HepG2 (cell line): ENCODE measurements around the gene BCKDHA. TPM values are rescaled to one million over a fixed set of nuclear protein-coding genes. Genes with fewer than 3 reads are reported as not detected.

Experiments used
- CCDC6 ChIP-seq: sonication (generic); formaldehyde crosslinking; IDR thresholded peaks from 2 replicates; pipeline ENCODE4 v1.8.1; 2022; ENCODE audit warnings: mild to moderate bottlenecking, missing genetic modification reagents, moderate library complexity
- CHCHD3 ChIP-seq: sonication (generic); formaldehyde crosslinking; IDR thresholded peaks from 2 replicates; pipeline ENCODE4 v1.8.0; 2022; ENCODE audit warnings: mild to moderate bottlenecking, missing genetic modification reagents, moderate library complexity
- FLYWCH1 ChIP-seq: sonication (generic); formaldehyde crosslinking; IDR thresholded peaks from 2 replicates; pipeline ENCODE4 v1.8.1; 2023; ENCODE audit warnings: mild to moderate bottlenecking, missing genetic modification reagents
- FOSL1 ChIP-seq: sonication (generic); formaldehyde crosslinking; IDR thresholded peaks from 2 replicates; pipeline ENCODE4 v1.9.0; 2021; ENCODE audit warnings: missing genetic modification reagents, borderline replicate concordance
- KAT8 ChIP-seq: IDR thresholded peaks from 2 replicates; pipeline ENCODE4 v1.6.1; 2016; ENCODE audit warnings: missing genetic modification reagents, missing compliant biosample characterization
- KLF12 ChIP-seq: sonication (generic); formaldehyde crosslinking; IDR thresholded peaks from 2 replicates; pipeline ENCODE4 v1.4.0; 2020; ENCODE audit warnings: missing genetic modification reagents, borderline replicate concordance
- MAFK ChIP-seq, 2 experiments: IDR thresholded peaks in 1 of 2; conservative IDR thresholded peaks in 1 of 2; 2 replicates each; pipeline ENCODE4 v1.6.1; 2011; ENCODE audit warnings: improper control_type of control experiment in 2 of 2, low read length in 2 of 2
- PPARG ChIP-seq: conservative IDR thresholded peaks from 2 replicates; pipeline ENCODE4 v1.6.1; 2016; ENCODE audit warnings: missing biosample characterization, missing genetic modification reagents
- RAD21 ChIP-seq: fragments of 450-650 bp; formaldehyde crosslinking; IDR thresholded peaks from 2 replicates; pipeline ENCODE4 v1.5.0; 2020; ENCODE audit warnings: mild to moderate bottlenecking
- RAD51 ChIP-seq: fragments of 450-650 bp; IDR thresholded peaks from 2 replicates; pipeline ENCODE4 v1.6.1; 2016; ENCODE audit warnings: borderline replicate concordance
- RBAK ChIP-seq: sonication (generic); formaldehyde crosslinking; IDR thresholded peaks from 2 replicates; pipeline ENCODE4 v1.5.1; 2020; ENCODE audit warnings: mild to moderate bottlenecking, missing genetic modification reagents
- RFXANK ChIP-seq: IDR thresholded peaks from 2 replicates; pipeline ENCODE4 v1.6.1; 2016
- RFXAP ChIP-seq: sonication (generic); formaldehyde crosslinking; IDR thresholded peaks from 2 replicates; pipeline ENCODE4 v1.4.0; 2020; ENCODE audit warnings: missing genetic modification reagents, borderline replicate concordance
- RNF2 ChIP-seq: fragments of 450-650 bp; conservative IDR thresholded peaks from 2 replicates; pipeline ENCODE4 v1.6.1; 2016; ENCODE audit warnings: low read depth
- ZBTB7A ChIP-seq: sonication (generic); formaldehyde crosslinking; IDR thresholded peaks from 2 replicates; pipeline ENCODE4 v1.8.0; 2022; ENCODE audit warnings: mild to moderate bottlenecking, missing genetic modification reagents
- ZNF713 ChIP-seq: sonication (generic); formaldehyde crosslinking; IDR thresholded peaks from 2 replicates; pipeline ENCODE4 v1.4.0; 2020; ENCODE audit warnings: mild to moderate bottlenecking, missing genetic modification reagents
- ZSCAN25 ChIP-seq: sonication (generic); formaldehyde crosslinking; IDR thresholded peaks from 2 replicates; pipeline ENCODE4 v1.8.0; 2022; ENCODE audit warnings: mild to moderate bottlenecking, missing genetic modification reagents
- polyA plus RNA-seq, 8 experiments: library from polyadenylated mRNA; depleted of rRNA in 3 of 8; stranded (reverse) in 7 of 8; unstranded in 1 of 8; fragments of >200 nt; fragmentation: Illumina TruSeq in 4 of 8; extraction: Trizol in 4 of 8; gene quantifications; 2 replicates each; pipeline versions ENCODE4 v1.2.1 to v1.2.3, GENCODE V29; 2011 to 2016; ENCODE audit warnings: low read depth in 4 of 8, missing spikeins in 1 of 8, mixed read lengths in 1 of 8; ENCODE audit not compliant: insufficient read depth in 1 of 8
- total RNA-seq, 5 experiments: library from RNA; depleted of rRNA; stranded (reverse); fragments of >200 nt; fragmentation: Illumina TruSeq; extraction: Trizol; gene quantifications; 2 replicates each; pipeline ENCODE4 v1.2.3, GENCODE V29; 2016; ENCODE audit warnings: low read depth in 1 of 5
- TF ChIP-seq, protein P1 (sequence below): sonication (generic); formaldehyde crosslinking; IDR thresholded peaks from 2 replicates; pipeline ENCODE4 v1.5.1; 2020; ENCODE audit warnings: missing genetic modification reagents, mild to moderate bottlenecking, borderline replicate concordance
- TF ChIP-seq, protein P2 (sequence below): sonication (generic); formaldehyde crosslinking; IDR thresholded peaks from 2 replicates; pipeline ENCODE4 v1.4.0; 2020; ENCODE audit warnings: missing genetic modification reagents
- TF ChIP-seq, protein P3 (sequence below): sonication (generic); formaldehyde crosslinking; IDR thresholded peaks from 2 replicates; pipeline ENCODE4 v1.4.0; 2020; ENCODE audit warnings: missing genetic modification reagents
- TF ChIP-seq, protein P4 (sequence below): sonication (generic); formaldehyde crosslinking; IDR thresholded peaks from 2 replicates; pipeline ENCODE4 v1.4.0; 2020; ENCODE audit warnings: mild to moderate bottlenecking, missing genetic modification reagents
- TF ChIP-seq, protein P5 (sequence below): sonication (generic); formaldehyde crosslinking; IDR thresholded peaks from 2 replicates; pipeline ENCODE4 v1.5.0; 2020; ENCODE audit warnings: missing genetic modification reagents

Gene BCKDHA
- total and polyA plus RNA-seq, 2 of the 13 experiments (the other 11 are each of a cell fraction or from before 2014, with no cell fraction given): 11.8 to 31.5 TPM

DNA sequence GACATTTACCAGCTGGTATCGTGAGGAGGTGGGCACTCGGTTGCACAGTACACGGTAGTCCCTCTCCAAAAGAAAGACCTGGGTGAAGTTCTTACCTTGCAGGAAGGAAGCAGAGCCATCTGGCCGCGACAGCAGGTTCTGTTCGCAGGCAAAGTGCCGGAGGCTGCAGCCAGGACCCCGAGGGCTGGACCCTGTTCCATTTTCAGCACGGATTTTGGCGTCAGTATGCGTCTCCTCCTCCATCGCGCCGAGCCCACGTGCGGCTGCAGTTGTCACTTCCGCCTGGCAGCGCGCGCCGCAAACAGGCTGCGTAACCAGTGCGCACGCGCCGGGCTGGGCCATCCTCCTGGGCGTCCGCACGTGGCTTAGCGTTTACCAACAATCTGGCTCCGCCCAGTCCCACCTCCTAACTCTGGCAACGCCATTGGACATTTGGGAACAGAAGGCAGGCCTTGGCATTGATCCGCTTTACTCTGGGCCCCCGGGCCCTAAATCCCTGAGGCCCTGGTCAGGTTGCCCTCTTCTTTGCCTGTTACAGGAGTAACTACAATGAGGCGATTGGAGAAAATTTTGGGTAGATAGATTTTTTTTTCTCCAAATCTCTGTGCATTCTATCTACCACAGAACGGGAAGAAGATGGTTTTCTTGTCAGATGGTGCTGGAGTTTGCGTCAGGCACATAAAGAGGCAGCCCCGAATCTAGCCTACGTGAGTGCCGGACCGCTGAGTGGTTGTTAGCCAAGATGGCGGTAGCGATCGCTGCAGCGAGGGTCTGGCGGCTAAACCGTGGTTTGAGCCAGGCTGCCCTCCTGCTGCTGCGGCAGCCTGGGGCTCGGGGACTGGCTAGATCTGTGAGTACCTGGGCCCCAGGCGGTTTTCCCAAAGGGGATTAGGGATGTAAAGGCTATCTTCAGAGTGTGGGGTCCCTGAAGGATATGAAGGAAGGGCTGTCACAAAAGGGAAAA lies at the start of gene BCKDHA, which contains the start of gene EXOSC5 (continued):
- TF ChIP-seq, protein P1, sequence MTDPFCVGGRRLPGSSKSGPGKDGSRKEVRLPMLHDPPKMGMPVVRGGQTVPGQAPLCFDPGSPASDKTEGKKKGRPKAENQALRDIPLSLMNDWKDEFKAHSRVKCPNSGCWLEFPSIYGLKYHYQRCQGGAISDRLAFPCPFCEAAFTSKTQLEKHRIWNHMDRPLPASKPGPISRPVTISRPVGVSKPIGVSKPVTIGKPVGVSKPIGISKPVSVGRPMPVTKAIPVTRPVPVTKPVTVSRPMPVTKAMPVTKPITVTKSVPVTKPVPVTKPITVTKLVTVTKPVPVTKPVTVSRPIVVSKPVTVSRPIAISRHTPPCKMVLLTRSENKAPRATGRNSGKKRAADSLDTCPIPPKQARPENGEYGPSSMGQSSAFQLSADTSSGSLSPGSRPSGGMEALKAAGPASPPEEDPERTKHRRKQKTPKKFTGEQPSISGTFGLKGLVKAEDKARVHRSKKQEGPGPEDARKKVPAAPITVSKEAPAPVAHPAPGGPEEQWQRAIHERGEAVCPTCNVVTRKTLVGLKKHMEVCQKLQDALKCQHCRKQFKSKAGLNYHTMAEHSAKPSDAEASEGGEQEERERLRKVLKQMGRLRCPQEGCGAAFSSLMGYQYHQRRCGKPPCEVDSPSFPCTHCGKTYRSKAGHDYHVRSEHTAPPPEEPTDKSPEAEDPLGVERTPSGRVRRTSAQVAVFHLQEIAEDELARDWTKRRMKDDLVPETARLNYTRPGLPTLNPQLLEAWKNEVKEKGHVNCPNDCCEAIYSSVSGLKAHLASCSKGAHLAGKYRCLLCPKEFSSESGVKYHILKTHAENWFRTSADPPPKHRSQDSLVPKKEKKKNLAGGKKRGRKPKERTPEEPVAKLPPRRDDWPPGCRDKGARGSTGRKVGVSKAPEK (CRISPR knock-in tag): no peak
- TF ChIP-seq, protein P2, sequence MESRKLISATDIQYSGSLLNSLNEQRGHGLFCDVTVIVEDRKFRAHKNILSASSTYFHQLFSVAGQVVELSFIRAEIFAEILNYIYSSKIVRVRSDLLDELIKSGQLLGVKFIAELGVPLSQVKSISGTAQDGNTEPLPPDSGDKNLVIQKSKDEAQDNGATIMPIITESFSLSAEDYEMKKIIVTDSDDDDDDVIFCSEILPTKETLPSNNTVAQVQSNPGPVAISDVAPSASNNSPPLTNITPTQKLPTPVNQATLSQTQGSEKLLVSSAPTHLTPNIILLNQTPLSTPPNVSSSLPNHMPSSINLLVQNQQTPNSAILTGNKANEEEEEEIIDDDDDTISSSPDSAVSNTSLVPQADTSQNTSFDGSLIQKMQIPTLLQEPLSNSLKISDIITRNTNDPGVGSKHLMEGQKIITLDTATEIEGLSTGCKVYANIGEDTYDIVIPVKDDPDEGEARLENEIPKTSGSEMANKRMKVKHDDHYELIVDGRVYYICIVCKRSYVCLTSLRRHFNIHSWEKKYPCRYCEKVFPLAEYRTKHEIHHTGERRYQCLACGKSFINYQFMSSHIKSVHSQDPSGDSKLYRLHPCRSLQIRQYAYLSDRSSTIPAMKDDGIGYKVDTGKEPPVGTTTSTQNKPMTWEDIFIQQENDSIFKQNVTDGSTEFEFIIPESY (CRISPR knock-in tag): no peak
- TF ChIP-seq ZNF713 (CRISPR knock-in tag) (no peak), ZSCAN25 (peak; percentile 29; the same call in 1 of the 2 replicates), RFXANK (CRISPR knock-in tag) (no peak; the same call in 1 of the 2 replicates), FOSL1 (CRISPR knock-in tag) (no peak), PPARG (no peak), CCDC6 (CRISPR knock-in tag) (no peak), RBAK (CRISPR knock-in tag) (no peak), ZBTB7A (CRISPR knock-in tag) (no peak), FLYWCH1 (no peak), RAD51 (peak; percentile 42; the same call in 1 of the 2 replicates), RAD21 (0 out of 2 replicates have a peak, but pooled peaks have one; percentile 16), KLF12 (peak; percentile 68; the same call in 1 of the 2 replicates), CHCHD3 (no peak), RFXAP (CRISPR knock-in tag) (peak; percentile 63; the same call in 1 of the 2 replicates), RNF2 (peak; percentile 86; the same call in 1 of the 2 replicates), MAFK (conservative IDR thresholded peaks at IDR 0.05 in 1 of 2, IDR thresholded peaks at IDR 0.05 in 1 of 2; ENCODE audit: low read length in 2 of 2) (no peak), KAT8 (CRISPR knock-in tag) (peak; percentile 89)
- TF ChIP-seq, protein P3, sequence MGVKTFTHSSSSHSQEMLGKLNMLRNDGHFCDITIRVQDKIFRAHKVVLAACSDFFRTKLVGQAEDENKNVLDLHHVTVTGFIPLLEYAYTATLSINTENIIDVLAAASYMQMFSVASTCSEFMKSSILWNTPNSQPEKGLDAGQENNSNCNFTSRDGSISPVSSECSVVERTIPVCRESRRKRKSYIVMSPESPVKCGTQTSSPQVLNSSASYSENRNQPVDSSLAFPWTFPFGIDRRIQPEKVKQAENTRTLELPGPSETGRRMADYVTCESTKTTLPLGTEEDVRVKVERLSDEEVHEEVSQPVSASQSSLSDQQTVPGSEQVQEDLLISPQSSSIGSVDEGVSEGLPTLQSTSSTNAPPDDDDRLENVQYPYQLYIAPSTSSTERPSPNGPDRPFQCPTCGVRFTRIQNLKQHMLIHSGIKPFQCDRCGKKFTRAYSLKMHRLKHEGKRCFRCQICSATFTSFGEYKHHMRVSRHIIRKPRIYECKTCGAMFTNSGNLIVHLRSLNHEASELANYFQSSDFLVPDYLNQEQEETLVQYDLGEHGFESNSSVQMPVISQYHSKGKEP (CRISPR knock-in tag): no peak
- TF ChIP-seq, protein P4, sequence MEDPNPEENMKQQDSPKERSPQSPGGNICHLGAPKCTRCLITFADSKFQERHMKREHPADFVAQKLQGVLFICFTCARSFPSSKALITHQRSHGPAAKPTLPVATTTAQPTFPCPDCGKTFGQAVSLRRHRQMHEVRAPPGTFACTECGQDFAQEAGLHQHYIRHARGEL (CRISPR knock-in tag): no peak
- TF ChIP-seq, protein P5, sequence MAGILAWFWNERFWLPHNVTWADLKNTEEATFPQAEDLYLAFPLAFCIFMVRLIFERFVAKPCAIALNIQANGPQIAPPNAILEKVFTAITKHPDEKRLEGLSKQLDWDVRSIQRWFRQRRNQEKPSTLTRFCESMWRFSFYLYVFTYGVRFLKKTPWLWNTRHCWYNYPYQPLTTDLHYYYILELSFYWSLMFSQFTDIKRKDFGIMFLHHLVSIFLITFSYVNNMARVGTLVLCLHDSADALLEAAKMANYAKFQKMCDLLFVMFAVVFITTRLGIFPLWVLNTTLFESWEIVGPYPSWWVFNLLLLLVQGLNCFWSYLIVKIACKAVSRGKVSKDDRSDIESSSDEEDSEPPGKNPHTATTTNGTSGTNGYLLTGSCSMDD: no peak
